GM19452 (cell line): ENCODE data around the gene TMEM119.
"Not testable (repeated sequence)": the region's sequence is repeated elsewhere in the genome, so short reads cannot be mapped to it uniquely, and the experiment has no call there.

ENCODE experiments used
- ATAC-seq: cut with Tn5 transposase; IDR thresholded peaks from one replicate; pipeline ENCODE4 v1.9.1; 2021; ENCODE audit not compliant: unreplicated experiment

TMEM119 gene

GRCh38 chr12:108570743-108571608 lies 26.9 kb downstream of the TMEM119 start:
- ATAC-seq, result no peak

DNA sequence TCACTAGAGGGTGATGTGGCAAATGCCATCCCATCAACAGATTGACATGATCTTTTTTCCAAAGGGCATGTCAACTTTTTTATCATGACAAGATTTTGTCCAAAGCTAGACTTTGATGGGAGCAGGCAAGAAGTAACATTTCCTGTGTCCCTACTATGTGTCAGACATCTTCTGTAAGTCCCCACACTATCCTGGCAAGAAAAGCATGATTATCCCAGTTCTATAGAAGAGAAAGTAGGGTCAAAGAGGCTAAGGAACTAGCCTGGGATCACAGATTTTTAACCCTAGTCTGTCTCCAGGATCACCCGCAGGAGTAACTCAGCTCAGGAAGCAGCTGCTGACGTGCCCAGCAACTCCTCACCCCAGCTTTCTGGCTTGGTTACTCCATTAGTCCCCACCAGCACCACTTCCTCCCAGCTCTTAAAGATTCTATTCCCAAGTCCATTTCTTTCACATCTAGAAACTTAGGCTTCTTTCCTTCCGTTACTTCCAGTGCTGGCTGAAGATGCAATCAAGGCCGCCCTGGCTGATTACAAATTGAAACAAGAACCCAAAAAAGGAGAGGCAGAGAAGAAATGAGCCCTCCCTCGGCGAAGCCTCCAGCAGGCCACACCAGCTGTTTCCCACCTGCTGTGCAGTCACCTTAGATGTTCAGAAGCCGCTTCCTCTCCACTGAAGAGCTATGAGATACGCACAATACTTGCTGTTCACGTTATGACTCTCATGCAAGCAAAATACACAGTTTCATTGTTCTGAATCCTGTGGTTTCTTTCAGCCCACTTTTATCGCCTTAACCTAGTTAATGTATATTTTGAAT lies 29.3 kb downstream of the TMEM119 start:
- peak; percentile 75 for ATAC-seq

GRCh38 chr12:108567406-108568337 lies 30.2 kb downstream of the TMEM119 start:
- ATAC-seq, result no peak

GRCh38 chr12:108566452-108566851 lies 31.4 kb downstream of the TMEM119 start:
- ATAC-seq, result no peak

DNA sequence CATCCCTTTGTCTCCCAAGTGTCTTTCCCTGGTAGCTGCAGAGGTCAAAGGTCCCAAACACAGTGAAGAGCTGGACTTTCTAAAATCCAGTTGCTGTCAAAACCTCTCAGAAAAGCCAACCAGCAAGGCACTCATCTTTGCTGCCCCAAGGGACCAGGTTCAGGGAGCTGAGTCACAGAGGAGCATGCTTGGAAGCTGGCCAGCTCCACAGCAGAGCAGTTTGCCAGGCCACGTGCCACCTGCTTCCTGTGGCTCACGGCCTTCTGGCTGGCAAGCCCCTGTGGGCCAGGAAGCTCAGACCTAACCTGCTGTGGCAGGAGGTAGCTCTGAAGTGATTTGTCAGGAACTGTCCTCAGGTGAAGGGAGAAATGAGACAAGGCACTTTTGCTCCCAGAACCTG lies 31.9 kb downstream of the TMEM119 start:
- ATAC-seq, result no peak

GRCh38 chr12:108565146-108565545 lies 32.7 kb downstream of the TMEM119 start:
- ATAC-seq, result no peak

DNA sequence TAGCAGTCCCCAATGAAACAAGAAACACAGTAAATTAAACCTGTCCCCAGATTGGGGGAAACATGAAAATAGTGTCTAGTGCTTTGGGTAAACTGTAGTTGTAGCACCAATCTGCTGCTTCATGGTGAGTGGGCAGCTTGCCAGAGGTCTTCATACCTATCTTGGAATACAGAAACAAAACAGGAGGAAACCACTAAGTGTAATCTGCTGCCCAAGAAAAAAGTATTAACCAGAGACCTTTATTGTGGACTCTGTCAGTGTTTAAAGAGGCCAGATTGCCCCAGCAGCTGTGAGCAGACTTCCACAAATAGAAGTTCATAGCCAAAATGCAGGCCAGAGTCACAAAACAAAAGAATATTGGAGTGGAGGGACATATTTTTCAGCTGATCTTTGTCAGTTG lies 33.2 kb downstream of the TMEM119 start:
- no peak for ATAC-seq

- no peak for ATAC-seq
Measured at GRCh38 chr12:108563804-108564151, 34.1 kb downstream of the TMEM119 start.

DNA sequence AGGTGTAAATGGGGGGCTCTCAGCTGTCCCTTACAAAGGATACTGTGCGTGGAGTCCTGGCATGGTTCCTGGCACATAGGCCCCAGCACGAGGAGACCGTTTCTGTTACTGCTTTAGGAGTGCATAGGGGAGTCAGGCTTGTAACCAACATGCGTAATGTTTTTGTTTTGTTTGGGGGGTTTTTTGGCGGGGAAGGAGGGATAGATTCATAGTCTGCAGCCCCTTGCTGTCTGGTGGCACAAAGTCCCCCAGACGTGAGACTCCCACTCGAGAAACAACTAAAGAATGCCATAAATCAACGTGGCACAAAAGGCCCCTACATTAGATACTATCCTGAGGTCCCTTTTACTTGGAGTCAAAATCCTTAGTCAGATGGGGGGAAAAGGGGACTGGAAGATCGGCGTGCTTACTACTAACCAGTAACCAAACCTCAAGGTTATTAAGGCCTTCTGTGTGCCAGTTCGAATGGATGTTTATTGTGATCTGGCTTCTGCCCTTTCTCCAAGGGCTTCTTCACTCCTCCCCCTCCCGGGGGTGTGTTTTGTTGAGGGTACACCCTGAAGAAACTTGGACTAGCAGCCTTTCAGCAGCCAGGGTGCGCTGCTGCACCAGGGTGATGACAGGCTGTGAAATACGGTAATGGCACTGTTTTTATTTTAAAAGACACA lies 34.6 kb downstream of the TMEM119 start:
- ATAC-seq, result no peak

GRCh38 chr12:108562348-108563135 lies 35.3 kb downstream of the TMEM119 start, which contains the start of gene ISCU:
TSS of gene ISCU (plus strand) at chr12:108562596. CDS start at chr12:108562623, 27 bp downstream.
- peak; percentile 51 for ATAC-seq

- ATAC-seq, result no peak
Measured at GRCh38 chr12:108561852-108562347, 36.0 kb downstream of the TMEM119 start.

- ATAC-seq, result peak; percentile 40
Measured at GRCh38 chr12:108560752-108561719, 36.8 kb downstream of the TMEM119 start, which contains the start of gene SART3. TSS of gene SART3 (minus strand) at chr12:108561173. CDS start at chr12:108561154, 19 bp downstream.

DNA sequence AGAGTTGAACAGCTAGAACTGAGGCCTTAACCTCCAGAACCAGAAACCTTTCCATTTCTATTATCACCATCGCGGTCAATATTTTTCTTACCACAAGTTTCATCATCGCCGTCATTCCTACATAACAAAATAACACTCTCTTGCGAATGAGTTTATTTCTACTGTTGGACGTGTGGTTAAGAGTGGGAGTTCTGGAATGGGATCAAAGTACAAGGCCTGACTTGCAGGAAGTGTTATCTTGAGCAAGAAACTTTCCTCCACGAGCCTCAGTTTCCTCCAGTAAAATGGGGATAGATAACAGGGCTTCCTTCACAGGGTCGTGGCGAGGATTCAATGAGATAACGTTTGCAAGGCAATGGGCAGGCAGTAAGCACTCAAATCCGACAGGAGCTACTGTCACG lies 37.6 kb downstream of the TMEM119 start:
- ATAC-seq, result no peak

- no peak for ATAC-seq
Measured at GRCh38 chr12:108559748-108560147, 38.1 kb downstream of the TMEM119 start.

GRCh38 chr12:108559007-108559655 lies 38.8 kb downstream of the TMEM119 start:
- no peak for ATAC-seq

GRCh38 chr12:108555383-108555782 lies 42.5 kb downstream of the TMEM119 start:
- ATAC-seq, result not testable (repeated sequence)

- ATAC-seq, result no peak
Measured at GRCh38 chr12:108553799-108554198, 44.1 kb downstream of the TMEM119 start.

- ATAC-seq, result no peak
Measured at GRCh38 chr12:108551535-108551934, 46.3 kb downstream of the TMEM119 start.
